Measurements from ENCODE around the gene NR1H3.

DNA sequence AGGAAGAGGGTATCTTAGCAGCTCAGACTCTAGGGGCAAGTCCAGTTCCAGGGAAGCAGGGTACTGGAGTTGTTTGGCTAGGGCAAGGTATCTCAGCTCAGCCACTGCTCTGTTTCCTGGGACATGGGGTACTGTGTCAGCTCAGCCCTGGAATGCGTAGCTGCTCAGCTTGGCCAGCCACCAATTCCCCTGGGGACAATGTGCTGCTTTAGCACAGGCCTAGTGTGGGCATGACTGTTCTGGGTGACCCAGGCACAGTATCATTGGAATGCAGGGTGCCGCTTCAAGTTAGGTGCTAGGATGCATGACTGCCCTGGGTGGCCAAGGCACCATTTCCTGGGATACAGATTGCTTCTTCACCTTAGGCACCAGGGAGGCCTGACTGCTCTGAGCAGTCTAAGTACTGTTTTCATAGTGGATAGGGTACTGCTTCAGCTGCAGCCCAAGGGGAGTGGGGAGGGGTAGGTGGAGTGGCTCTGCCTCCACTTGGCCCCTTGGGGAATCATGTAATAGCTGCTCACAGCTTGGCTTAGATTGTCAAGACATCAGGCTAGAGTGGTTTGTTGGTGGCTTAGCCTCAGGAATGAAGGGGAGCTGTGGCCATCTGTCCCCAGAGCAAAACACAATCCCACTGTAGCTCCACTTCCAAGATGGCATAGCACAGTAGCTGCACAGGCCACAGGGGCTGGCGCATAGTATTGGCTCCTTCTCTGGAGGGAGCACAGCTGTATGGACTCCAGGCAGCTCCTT is 48.1 kb downstream of the NR1H3 start:
- TF ChIP-seq POLR2A (IDR thresholded peaks at IDR 0.05): no peak
- TF ChIP-seq, protein P1, sequence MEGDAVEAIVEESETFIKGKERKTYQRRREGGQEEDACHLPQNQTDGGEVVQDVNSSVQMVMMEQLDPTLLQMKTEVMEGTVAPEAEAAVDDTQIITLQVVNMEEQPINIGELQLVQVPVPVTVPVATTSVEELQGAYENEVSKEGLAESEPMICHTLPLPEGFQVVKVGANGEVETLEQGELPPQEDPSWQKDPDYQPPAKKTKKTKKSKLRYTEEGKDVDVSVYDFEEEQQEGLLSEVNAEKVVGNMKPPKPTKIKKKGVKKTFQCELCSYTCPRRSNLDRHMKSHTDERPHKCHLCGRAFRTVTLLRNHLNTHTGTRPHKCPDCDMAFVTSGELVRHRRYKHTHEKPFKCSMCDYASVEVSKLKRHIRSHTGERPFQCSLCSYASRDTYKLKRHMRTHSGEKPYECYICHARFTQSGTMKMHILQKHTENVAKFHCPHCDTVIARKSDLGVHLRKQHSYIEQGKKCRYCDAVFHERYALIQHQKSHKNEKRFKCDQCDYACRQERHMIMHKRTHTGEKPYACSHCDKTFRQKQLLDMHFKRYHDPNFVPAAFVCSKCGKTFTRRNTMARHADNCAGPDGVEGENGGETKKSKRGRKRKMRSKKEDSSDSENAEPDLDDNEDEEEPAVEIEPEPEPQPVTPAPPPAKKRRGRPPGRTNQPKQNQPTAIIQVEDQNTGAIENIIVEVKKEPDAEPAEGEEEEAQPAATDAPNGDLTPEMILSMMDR (IDR thresholded peaks at IDR 0.05): no peak
- no peak for TF ChIP-seq POLR2AphosphoS5 (IDR thresholded peaks at IDR 0.05)

Data from upper lobe of left lung (tissue), 4 donors.